Stromal cell of bone marrow (primary cell): ENCODE measurements around the gene PARD6A.
"Not testable (repeated sequence)": the region's sequence is repeated elsewhere in the genome, so short reads cannot be mapped to it uniquely, and the experiment has no call there.

ENCODE experiments used
- DNase-seq: peaks from one replicate; pipeline ENCODE4 v3.0.0-alpha.2; 2012; ENCODE audit warnings: low read depth

PARD6A gene

GRCh38 chr16:67685388-67686112, 24.8 kb downstream of the PARD6A start:
- no peak for DNase-seq

- DNase-seq = not testable (repeated sequence)
These were observed 32.9 kb downstream of the PARD6A start for GRCh38 chr16:67693517-67694285.

GRCh38 chr16:67694611-67695010, 33.9 kb downstream of the PARD6A start:
- DNase-seq = no peak

- DNase-seq = no peak
These were observed 36.8 kb downstream of the PARD6A start for GRCh38 chr16:67697422-67698185.

GRCh38 chr16:67699265-67699664, 38.5 kb downstream of the PARD6A start:
- DNase-seq = no peak

GRCh38 chr16:67701420-67701819, 40.7 kb downstream of the PARD6A start:
- no peak for DNase-seq

- no peak for DNase-seq
These were observed 41.4 kb downstream of the PARD6A start for GRCh38 chr16:67702130-67702529.

GRCh38 chr16:67703626-67704025, 42.9 kb downstream of the PARD6A start:
- DNase-seq = no peak

- no peak for DNase-seq
These were observed 43.4 kb downstream of the PARD6A start for GRCh38 chr16:67704110-67704509.

GRCh38 chr16:67707210-67707609, 46.5 kb downstream of the PARD6A start:
- no peak for DNase-seq

- DNase-seq = no peak
These were observed 47.0 kb downstream of the PARD6A start for GRCh38 chr16:67707790-67708189.

- DNase-seq = peak; percentile 40
These were observed 47.6 kb downstream of the PARD6A start for GRCh38 chr16:67708368-67708771.

- DNase-seq = no peak
These were observed 48.3 kb downstream of the PARD6A start for GRCh38 chr16:67709050-67709449.

- DNase-seq = no peak
These were observed 49.8 kb downstream of the PARD6A start for GRCh38 chr16:67710607-67711006.
